Measurements from ENCODE around the gene CLCN6.

DNA sequence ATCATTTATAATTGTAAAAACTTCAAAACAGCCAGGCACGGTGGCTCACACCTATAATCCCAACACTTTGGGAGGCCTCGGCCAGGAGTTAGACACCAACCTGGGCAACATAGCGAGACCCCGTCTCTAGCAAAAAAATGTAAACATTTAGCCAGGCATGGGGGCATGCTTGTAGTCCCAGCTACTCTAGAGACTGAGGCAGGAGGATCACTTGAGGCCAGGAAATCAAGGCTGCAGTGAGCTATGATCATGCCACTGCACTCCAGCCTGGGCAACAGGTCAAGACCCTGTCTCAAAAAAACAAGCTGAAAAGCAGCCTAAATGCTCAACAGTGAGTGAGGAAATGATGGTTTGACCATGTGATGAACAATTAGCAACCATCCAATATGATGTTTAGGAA, 36.7 kb upstream of the CLCN6 start:
- TF ChIP-seq EZH2phosphoT487 (IDR thresholded peaks at IDR 0.05; ENCODE audit: low read depth) = no peak
- TF ChIP-seq, protein P1, sequence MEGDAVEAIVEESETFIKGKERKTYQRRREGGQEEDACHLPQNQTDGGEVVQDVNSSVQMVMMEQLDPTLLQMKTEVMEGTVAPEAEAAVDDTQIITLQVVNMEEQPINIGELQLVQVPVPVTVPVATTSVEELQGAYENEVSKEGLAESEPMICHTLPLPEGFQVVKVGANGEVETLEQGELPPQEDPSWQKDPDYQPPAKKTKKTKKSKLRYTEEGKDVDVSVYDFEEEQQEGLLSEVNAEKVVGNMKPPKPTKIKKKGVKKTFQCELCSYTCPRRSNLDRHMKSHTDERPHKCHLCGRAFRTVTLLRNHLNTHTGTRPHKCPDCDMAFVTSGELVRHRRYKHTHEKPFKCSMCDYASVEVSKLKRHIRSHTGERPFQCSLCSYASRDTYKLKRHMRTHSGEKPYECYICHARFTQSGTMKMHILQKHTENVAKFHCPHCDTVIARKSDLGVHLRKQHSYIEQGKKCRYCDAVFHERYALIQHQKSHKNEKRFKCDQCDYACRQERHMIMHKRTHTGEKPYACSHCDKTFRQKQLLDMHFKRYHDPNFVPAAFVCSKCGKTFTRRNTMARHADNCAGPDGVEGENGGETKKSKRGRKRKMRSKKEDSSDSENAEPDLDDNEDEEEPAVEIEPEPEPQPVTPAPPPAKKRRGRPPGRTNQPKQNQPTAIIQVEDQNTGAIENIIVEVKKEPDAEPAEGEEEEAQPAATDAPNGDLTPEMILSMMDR (IDR thresholded peaks at IDR 0.05; ENCODE audit: low read depth, low read length) = no peak
